HEK293 (cell line): ENCODE measurements around the gene TTLL10.

Experiments
- KLF16 ChIP-seq: fragments of 450-650 bp; formaldehyde crosslinking; IDR thresholded peaks from 2 replicates; pipeline ENCODE4 v1.5.1; 2017; ENCODE audit warnings: missing biosample characterization, missing genetic modification characterization
- ZNF174 ChIP-seq: fragments of 450-650 bp; formaldehyde crosslinking; IDR thresholded peaks from 2 replicates; pipeline ENCODE4 v1.5.0; 2017; ENCODE audit warnings: missing biosample characterization, mild to moderate bottlenecking, missing genetic modification characterization
- ZNF202 ChIP-seq: fragments of 450-650 bp; formaldehyde crosslinking; IDR thresholded peaks from 2 replicates; pipeline ENCODE4 v1.5.1; 2016; ENCODE audit warnings: missing biosample characterization, missing genetic modification characterization, borderline replicate concordance
- ZNF274 ChIP-seq, 2 experiments: fragments of 200-500 bp in 1 of 2; fragments of 450-650 bp in 1 of 2; sonication (Bioruptor generic) in 1 of 2; formaldehyde crosslinking in 1 of 2; IDR thresholded peaks; 2 replicates each; pipeline versions ENCODE4 v1.5.1 to v1.6.1; 2014 to 2016; ENCODE audit warnings: borderline replicate concordance in 1 of 2, inconsistent platforms in 1 of 2, low read length in 1 of 2, missing biosample characterization in 1 of 2, missing genetic modification characterization in 1 of 2
- ZNF510 ChIP-seq: fragments of 450-650 bp; formaldehyde crosslinking; IDR thresholded peaks from 2 replicates; pipeline ENCODE4 v1.5.1; 2018; ENCODE audit warnings: mild to moderate bottlenecking, missing genetic modification characterization, missing biosample characterization; ENCODE audit not compliant: insufficient replicate concordance
- ZNF529 ChIP-seq: fragments of 450-650 bp; formaldehyde crosslinking; IDR thresholded peaks from 2 replicates; pipeline ENCODE4 v1.5.1; 2017; ENCODE audit warnings: missing genetic modification characterization, missing biosample characterization; ENCODE audit not compliant: insufficient replicate concordance
- ZNF707 ChIP-seq: fragments of 450-650 bp; formaldehyde crosslinking; IDR thresholded peaks from 2 replicates; pipeline ENCODE4 v1.5.1; 2016; ENCODE audit warnings: missing biosample characterization, missing genetic modification characterization
- TF ChIP-seq, protein P1 (sequence below): fragments of 450-650 bp; formaldehyde crosslinking; IDR thresholded peaks from 2 replicates; pipeline ENCODE4 v1.5.1; 2016; ENCODE audit warnings: missing biosample characterization, missing genetic modification characterization
- TF ChIP-seq, protein P2 (sequence below): fragments of 450-650 bp; formaldehyde crosslinking; IDR thresholded peaks from 2 replicates; pipeline ENCODE4 v1.5.1; 2016; ENCODE audit warnings: missing biosample characterization, missing genetic modification characterization
- TF ChIP-seq, protein P3 (sequence below): fragments of 450-650 bp; formaldehyde crosslinking; IDR thresholded peaks from 2 replicates; pipeline ENCODE4 v1.5.1; 2016; ENCODE audit warnings: missing biosample characterization, missing genetic modification characterization
- TF ChIP-seq, protein P4 (sequence below): fragments of 450-650 bp; formaldehyde crosslinking; IDR thresholded peaks from 2 replicates; pipeline ENCODE4 v1.5.1; 2017; ENCODE audit warnings: missing biosample characterization, missing genetic modification characterization
- TF ChIP-seq, protein P5 (sequence below): fragments of 450-650 bp; formaldehyde crosslinking; conservative IDR thresholded peaks from 2 replicates; pipeline ENCODE4 v1.5.1; 2016; ENCODE audit warnings: low read depth, missing biosample characterization, missing genetic modification characterization

DNA sequence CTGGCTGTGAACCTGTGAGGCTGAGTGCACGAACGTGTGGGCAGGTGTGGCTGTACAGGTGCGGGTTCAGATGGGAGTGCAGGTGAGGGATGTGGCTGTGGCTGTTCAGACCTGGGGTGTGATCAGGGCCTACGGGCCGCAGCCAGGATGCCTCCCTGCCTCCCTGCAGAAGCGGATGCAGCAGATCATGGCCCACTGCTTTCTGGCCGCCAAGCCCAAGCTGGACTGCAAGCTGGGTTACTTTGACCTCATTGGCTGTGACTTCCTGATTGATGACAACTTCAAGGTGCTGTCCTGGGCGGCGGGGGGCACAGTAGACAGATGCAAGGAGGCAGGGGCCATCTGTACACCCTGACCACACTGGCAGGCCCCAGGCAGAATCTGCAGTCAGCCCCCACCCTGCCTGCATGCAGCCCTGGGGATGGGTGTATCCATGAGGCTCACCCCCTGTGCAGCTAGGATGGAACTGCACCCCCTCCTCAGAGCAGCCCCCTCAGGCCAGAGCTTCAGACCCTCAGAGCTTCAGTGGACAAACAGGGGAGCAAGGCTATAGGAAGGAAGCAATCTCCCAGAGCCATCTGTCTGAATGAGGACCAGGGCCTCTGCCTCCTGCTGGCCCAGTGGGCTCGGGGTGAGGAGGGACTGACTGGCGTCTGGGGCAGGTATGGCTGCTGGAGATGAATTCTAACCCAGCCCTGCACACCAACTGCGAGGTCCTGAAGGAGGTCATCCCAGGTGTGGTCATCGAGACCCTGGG lies 22.9 kb downstream of the TTLL10 start:
- TF ChIP-seq, protein P1, sequence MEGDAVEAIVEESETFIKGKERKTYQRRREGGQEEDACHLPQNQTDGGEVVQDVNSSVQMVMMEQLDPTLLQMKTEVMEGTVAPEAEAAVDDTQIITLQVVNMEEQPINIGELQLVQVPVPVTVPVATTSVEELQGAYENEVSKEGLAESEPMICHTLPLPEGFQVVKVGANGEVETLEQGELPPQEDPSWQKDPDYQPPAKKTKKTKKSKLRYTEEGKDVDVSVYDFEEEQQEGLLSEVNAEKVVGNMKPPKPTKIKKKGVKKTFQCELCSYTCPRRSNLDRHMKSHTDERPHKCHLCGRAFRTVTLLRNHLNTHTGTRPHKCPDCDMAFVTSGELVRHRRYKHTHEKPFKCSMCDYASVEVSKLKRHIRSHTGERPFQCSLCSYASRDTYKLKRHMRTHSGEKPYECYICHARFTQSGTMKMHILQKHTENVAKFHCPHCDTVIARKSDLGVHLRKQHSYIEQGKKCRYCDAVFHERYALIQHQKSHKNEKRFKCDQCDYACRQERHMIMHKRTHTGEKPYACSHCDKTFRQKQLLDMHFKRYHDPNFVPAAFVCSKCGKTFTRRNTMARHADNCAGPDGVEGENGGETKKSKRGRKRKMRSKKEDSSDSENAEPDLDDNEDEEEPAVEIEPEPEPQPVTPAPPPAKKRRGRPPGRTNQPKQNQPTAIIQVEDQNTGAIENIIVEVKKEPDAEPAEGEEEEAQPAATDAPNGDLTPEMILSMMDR (tag by site-specific recombination), result no peak
- no peak for TF ChIP-seq ZNF510 (tag by site-specific recombination)
- TF ChIP-seq ZNF529 (tag by site-specific recombination), result no peak
- TF ChIP-seq ZNF274 (IDR thresholded peaks at IDR 0.05; ENCODE audit: low read length), result no peak
- no peak for TF ChIP-seq ZNF274 (tag by site-specific recombination; IDR thresholded peaks at IDR 0.05; ENCODE audit: borderline replicate concordance)
- TF ChIP-seq KLF16, result no peak
- TF ChIP-seq, protein P2, sequence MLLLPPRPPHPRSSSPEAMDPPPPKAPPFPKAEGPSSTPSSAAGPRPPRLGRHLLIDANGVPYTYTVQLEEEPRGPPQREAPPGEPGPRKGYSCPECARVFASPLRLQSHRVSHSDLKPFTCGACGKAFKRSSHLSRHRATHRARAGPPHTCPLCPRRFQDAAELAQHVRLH (tag by site-specific recombination), result no peak
- TF ChIP-seq ZNF202, result no peak
- TF ChIP-seq, protein P3, sequence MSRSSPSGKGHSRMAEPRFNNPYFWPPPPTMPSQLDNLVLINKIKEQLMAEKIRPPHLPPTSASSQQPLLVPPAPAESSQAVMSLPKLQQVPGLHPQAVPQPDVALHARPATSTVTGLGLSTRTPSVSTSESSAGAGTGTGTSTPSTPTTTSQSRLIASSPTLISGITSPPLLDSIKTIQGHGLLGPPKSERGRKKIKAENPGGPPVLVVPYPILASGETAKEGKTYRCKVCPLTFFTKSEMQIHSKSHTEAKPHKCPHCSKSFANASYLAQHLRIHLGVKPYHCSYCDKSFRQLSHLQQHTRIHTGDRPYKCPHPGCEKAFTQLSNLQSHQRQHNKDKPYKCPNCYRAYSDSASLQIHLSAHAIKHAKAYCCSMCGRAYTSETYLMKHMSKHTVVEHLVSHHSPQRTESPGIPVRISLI, result no peak
- TF ChIP-seq, protein P4, sequence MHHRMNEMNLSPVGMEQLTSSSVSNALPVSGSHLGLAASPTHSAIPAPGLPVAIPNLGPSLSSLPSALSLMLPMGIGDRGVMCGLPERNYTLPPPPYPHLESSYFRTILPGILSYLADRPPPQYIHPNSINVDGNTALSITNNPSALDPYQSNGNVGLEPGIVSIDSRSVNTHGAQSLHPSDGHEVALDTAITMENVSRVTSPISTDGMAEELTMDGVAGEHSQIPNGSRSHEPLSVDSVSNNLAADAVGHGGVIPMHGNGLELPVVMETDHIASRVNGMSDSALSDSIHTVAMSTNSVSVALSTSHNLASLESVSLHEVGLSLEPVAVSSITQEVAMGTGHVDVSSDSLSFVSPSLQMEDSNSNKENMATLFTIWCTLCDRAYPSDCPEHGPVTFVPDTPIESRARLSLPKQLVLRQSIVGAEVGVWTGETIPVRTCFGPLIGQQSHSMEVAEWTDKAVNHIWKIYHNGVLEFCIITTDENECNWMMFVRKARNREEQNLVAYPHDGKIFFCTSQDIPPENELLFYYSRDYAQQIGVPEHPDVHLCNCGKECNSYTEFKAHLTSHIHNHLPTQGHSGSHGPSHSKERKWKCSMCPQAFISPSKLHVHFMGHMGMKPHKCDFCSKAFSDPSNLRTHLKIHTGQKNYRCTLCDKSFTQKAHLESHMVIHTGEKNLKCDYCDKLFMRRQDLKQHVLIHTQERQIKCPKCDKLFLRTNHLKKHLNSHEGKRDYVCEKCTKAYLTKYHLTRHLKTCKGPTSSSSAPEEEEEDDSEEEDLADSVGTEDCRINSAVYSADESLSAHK (tag by site-specific recombination), result no peak
- no peak for TF ChIP-seq ZNF707 (tag by site-specific recombination)
- no peak for TF ChIP-seq ZNF174 (tag by site-specific recombination)
- TF ChIP-seq, protein P5, sequence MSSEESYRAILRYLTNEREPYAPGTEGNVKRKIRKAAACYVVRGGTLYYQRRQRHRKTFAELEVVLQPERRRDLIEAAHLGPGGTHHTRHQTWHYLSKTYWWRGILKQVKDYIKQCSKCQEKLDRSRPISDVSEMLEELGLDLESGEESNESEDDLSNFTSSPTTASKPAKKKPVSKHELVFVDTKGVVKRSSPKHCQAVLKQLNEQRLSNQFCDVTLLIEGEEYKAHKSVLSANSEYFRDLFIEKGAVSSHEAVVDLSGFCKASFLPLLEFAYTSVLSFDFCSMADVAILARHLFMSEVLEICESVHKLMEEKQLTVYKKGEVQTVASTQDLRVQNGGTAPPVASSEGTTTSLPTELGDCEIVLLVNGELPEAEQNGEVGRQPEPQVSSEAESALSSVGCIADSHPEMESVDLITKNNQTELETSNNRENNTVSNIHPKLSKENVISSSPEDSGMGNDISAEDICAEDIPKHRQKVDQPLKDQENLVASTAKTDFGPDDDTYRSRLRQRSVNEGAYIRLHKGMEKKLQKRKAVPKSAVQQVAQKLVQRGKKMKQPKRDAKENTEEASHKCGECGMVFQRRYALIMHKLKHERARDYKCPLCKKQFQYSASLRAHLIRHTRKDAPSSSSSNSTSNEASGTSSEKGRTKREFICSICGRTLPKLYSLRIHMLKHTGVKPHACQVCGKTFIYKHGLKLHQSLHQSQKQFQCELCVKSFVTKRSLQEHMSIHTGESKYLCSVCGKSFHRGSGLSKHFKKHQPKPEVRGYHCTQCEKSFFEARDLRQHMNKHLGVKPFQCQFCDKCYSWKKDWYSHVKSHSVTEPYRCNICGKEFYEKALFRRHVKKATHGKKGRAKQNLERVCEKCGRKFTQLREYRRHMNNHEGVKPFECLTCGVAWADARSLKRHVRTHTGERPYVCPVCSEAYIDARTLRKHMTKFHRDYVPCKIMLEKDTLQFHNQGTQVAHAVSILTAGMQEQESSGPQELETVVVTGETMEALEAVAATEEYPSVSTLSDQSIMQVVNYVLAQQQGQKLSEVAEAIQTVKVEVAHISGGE (tag by site-specific recombination), result no peak
